ENCODE measurements around the gene RNF121.

The RNF121 gene

GRCh38 chr11:72030472-72031045 is 101.7 kb downstream of the RNF121 start:
- no peak overlapping the region for H3K27ac ChIP-seq (ENCODE audit: low read length)
- H3K9ac ChIP-seq (ENCODE audit: low read depth, low read length), result no peak overlapping the region
- H3K4me1 ChIP-seq (ENCODE audit: insufficient read depth, low read length), result no peaks in the 10 kb centered on the region
- no peaks in the 10 kb centered on the region for H3K9me3 ChIP-seq (ENCODE audit: insufficient read depth, low read depth, low read length)
- no peak overlapping the region for H3K4me3 ChIP-seq (ENCODE audit: low read length)
- no peaks in the 10 kb centered on the region for H3K27me3 ChIP-seq (ENCODE audit: insufficient read depth, low read length)
- peaks cover 66% of the 10 kb centered on the region for H3K36me3 ChIP-seq (ENCODE audit: insufficient read depth, low read depth, low read length)

DNA sequence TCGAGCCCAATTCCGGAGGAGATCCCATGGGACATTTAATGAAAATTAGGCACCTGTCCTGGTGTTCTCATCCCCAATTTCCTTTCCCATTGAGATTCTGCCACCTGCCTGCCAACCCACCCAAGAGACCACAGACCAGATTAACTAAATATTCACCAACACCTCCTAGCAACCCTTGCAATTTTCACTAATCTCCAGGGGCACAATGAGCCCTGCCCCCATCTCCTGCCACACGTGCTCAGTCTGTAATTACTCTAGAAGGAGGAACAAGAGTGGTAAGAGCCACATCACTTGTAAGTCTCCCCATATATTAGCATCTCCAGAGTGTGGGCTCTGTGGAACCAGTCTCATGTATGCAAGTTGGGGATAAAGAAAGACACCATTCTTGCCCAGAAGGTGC is 107.8 kb downstream of the RNF121 start:
- Histone ChIP-seq H3K9ac (ENCODE audit: low read depth, low read length) (no peak overlapping the region), H3K27ac (ENCODE audit: low read length) (no peak overlapping the region), H3K27me3 (ENCODE audit: insufficient read depth, low read length) (no peaks in the 10 kb centered on the region), H3K4me1 (ENCODE audit: insufficient read depth, low read length) (peaks cover 24% of the 10 kb centered on the region), H3K36me3 (ENCODE audit: insufficient read depth, low read depth, low read length) (peaks cover 39% of the 10 kb centered on the region), H3K9me3 (ENCODE audit: insufficient read depth, low read depth, low read length) (no peaks in the 10 kb centered on the region), H3K4me3 (ENCODE audit: low read length) (no peak overlapping the region)

- Histone ChIP-seq H3K9ac (ENCODE audit: low read depth, low read length) (peak overlapping the region; percentile 92; the same call in 1 of the 2 replicates), H3K27ac (ENCODE audit: low read length) (no peak overlapping the region), H3K9me3 (ENCODE audit: insufficient read depth, low read depth, low read length) (no peaks in the 10 kb centered on the region), H3K4me1 (ENCODE audit: insufficient read depth, low read length) (peaks cover 33% of the 10 kb centered on the region), H3K27me3 (ENCODE audit: insufficient read depth, low read length) (no peaks in the 10 kb centered on the region), H3K36me3 (ENCODE audit: insufficient read depth, low read depth, low read length) (peaks cover 35% of the 10 kb centered on the region; the same call in 1 of the 2 replicates), H3K4me3 (ENCODE audit: low read length) (no peak overlapping the region)
Measured at GRCh38 chr11:72037554-72038311, 108.9 kb downstream of the RNF121 start.

GRCh38 chr11:72038491-72038890 is 109.6 kb downstream of the RNF121 start:
- Histone ChIP-seq H3K9me3 (ENCODE audit: insufficient read depth, low read depth, low read length) (no peaks in the 10 kb centered on the region), H3K4me3 (ENCODE audit: low read length) (no peak overlapping the region; the same call in 1 of the 2 replicates), H3K27ac (ENCODE audit: low read length) (peak overlapping the region; percentile 95), H3K9ac (ENCODE audit: low read depth, low read length) (peak overlapping the region; percentile 92; the same call in 1 of the 2 replicates), H3K36me3 (ENCODE audit: insufficient read depth, low read depth, low read length) (peaks cover 30% of the 10 kb centered on the region; the same call in 1 of the 2 replicates), H3K4me1 (ENCODE audit: insufficient read depth, low read length) (peaks cover 33% of the 10 kb centered on the region), H3K27me3 (ENCODE audit: insufficient read depth, low read length) (no peaks in the 10 kb centered on the region)

- peak overlapping the region; percentile 95 for H3K27ac ChIP-seq (ENCODE audit: low read length)
- peak overlapping the region; percentile 78 for H3K4me3 ChIP-seq (ENCODE audit: low read length)
- no peaks in the 10 kb centered on the region for H3K9me3 ChIP-seq (ENCODE audit: insufficient read depth, low read depth, low read length)
- H3K27me3 ChIP-seq (ENCODE audit: insufficient read depth, low read length), result no peaks in the 10 kb centered on the region
- peaks cover 33% of the 10 kb centered on the region for H3K4me1 ChIP-seq (ENCODE audit: insufficient read depth, low read length)
- peak overlapping the region; percentile 92; the same call in 1 of the 2 replicates for H3K9ac ChIP-seq (ENCODE audit: low read depth, low read length)
- H3K36me3 ChIP-seq (ENCODE audit: insufficient read depth, low read depth, low read length), result peaks cover 22% of the 10 kb centered on the region; the same call in 1 of the 2 replicates
Measured at GRCh38 chr11:72039031-72039855, 110.4 kb downstream of the RNF121 start.

DNA sequence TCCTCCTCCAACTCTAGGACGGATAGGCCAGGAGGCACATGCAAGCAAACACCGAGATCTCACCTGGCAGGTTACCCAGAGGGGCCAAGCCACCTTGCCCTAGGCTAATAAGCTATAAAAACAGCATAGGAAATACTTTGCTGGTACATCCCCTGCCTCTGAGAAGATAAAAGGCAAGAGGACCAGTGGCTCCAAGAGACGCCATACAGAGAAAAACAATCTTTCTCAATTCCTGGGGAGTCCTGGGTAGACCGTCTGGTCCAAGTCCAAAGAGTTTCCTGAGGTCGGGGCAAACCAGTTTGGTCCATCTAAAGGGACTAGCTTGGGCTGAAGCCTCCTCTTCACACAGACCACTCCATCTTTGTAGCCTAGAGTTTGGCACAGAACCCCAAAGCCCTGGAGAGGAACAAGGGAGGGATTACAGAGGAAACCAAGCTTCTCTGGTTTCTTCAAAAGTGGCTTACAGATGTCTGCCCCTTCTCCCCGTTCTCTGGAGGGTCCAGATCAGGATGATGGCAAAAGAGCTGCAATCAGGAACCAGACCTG is 111.1 kb downstream of the RNF121 start:
- peak overlapping the region; percentile 92; the same call in 1 of the 2 replicates for H3K9ac ChIP-seq (ENCODE audit: low read depth, low read length)
- peak overlapping the region; percentile 78 for H3K4me3 ChIP-seq (ENCODE audit: low read length)
- H3K27ac ChIP-seq (ENCODE audit: low read length), result peak overlapping the region; percentile 95
- no peaks in the 10 kb centered on the region for H3K9me3 ChIP-seq (ENCODE audit: insufficient read depth, low read depth, low read length)
- H3K36me3 ChIP-seq (ENCODE audit: insufficient read depth, low read depth, low read length), result peaks cover 16% of the 10 kb centered on the region; the same call in 1 of the 2 replicates
- H3K27me3 ChIP-seq (ENCODE audit: insufficient read depth, low read length), result no peaks in the 10 kb centered on the region
- H3K4me1 ChIP-seq (ENCODE audit: insufficient read depth, low read length), result peaks cover 33% of the 10 kb centered on the region

DNA sequence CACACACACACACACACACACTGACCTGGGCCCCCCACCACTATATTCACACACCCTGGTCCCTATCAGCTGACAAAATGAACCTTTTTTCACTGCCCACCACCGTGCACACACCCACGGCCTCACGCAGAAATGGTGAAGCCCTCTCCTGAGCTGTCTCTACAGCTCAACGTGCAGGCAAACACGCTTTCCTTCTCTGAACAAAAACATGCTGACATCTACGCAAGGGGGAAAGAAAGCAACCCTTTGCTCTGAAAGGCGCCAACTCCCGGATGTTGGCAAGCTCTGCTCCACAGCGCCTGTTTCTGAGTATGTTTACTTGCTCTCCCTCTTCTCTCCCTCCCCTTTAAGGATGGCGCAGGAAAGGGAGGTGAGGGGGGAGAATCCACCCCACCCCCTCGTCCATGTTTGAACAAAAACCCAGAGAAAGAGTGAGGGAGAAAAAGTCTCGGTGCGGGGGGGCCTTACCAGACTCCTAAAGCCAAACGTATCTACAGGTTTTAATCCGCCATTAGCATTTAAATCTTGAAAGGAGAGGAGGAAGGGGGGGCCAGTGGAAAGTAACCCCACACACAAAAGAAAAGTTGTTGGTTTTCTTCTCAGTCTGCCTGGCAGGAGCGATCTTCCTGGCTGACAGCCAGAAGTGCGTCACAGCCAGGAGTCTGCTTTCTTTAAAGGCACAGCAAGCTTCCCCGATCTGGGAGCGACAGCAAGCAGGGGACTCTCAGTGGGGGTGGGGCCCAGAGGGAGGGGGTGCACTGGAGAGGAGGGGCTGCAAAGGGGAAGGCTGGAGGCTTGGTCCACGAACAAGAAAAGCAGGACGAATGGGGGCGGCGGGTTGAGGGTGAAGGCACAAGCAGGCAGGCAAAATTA is 111.9 kb downstream of the RNF121 start:
- Histone ChIP-seq H3K9ac (ENCODE audit: low read depth, low read length) (peak overlapping the region; percentile 92), H3K36me3 (ENCODE audit: insufficient read depth, low read depth, low read length) (peaks cover 9% of the 10 kb centered on the region; the same call in 1 of the 2 replicates), H3K9me3 (ENCODE audit: insufficient read depth, low read depth, low read length) (no peaks in the 10 kb centered on the region), H3K4me3 (ENCODE audit: low read length) (peak overlapping the region; percentile 78), H3K4me1 (ENCODE audit: insufficient read depth, low read length) (peaks cover 33% of the 10 kb centered on the region), H3K27ac (ENCODE audit: low read length) (peak overlapping the region; percentile 95), H3K27me3 (ENCODE audit: insufficient read depth, low read length) (no peaks in the 10 kb centered on the region)

DNA sequence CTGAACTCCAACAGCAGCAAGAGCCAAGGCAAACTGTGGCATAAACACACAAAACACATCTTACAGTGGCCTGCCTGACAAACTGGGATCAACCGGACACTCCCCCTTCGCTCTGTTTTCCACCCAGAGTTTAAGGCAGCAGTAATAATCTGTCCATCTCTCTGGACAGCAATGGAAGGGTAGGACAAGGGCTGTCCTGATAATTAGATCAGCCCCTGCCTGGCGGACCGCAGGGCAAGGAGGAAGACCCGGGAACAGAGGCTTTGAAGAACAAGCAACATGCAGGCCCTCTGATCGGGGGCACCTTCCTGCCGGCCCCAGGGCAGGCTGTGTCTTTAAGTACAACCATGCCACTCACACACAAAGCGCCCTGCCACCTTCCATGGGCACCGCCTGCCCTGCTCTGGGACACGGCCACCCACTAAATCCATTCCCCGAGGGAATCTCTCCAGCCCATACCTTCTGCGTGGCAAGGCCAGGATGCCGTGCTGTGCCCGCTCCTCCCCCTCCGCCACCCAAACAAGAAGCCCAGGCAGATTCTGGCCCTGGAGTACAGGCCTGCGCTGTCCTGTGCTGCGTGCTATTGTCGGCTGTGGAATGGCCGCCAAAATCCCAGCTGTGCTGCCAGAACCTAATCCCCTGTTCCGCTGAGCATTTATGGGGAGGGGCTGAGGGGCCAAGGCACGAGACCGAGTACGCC is 112.7 kb downstream of the RNF121 start:
- H3K4me1 ChIP-seq (ENCODE audit: insufficient read depth, low read length), result peaks cover 33% of the 10 kb centered on the region
- peak overlapping the region; percentile 95 for H3K27ac ChIP-seq (ENCODE audit: low read length)
- H3K36me3 ChIP-seq (ENCODE audit: insufficient read depth, low read depth, low read length), result peaks cover 1% of the 10 kb centered on the region; the same call in 1 of the 2 replicates
- no peaks in the 10 kb centered on the region for H3K27me3 ChIP-seq (ENCODE audit: insufficient read depth, low read length)
- H3K9me3 ChIP-seq (ENCODE audit: insufficient read depth, low read depth, low read length), result no peaks in the 10 kb centered on the region
- peak overlapping the region; percentile 78 for H3K4me3 ChIP-seq (ENCODE audit: low read length)
- H3K9ac ChIP-seq (ENCODE audit: low read depth, low read length), result peak overlapping the region; percentile 92

DNA sequence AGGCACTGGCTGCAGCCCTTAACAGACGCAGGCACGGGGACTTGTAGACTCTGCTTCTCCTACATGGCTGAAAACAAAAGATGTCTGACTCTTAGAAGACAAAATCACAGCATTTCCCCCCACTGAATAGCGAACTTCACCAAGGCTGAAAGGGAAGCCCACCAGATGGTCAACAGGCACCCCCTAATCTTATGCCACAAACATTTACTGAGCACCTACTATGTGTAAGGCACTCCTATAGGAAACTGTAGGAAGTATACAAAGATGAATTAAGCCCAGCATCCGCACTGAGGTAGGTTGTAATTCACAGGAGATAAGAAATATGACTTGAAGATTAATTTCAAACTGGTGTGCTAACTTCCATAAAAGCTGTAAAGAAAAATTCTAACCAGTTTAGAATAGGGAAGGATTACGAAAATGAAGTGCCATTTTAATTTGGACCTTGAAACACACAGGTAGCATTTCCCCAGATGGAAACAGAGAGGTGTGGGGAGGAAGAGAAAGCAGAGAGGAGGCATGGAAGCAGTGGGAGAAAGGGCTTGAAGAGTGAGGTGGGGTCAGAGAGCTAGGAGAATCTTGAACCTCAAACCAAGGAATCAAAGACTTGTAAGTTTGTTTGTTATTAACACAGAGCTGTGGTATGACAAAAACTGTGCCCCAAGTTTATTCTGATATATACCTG is 113.4 kb downstream of the RNF121 start:
- peaks cover 33% of the 10 kb centered on the region for H3K4me1 ChIP-seq (ENCODE audit: insufficient read depth, low read length)
- peak overlapping the region; percentile 92 for H3K9ac ChIP-seq (ENCODE audit: low read depth, low read length)

GRCh38 chr11:72045849-72046248 is 117.0 kb downstream of the RNF121 start:
- Histone ChIP-seq H3K4me3 (ENCODE audit: low read length) (no peak overlapping the region), H3K27ac (ENCODE audit: low read length) (no peak overlapping the region), H3K27me3 (ENCODE audit: insufficient read depth, low read length) (no peaks in the 10 kb centered on the region), H3K36me3 (ENCODE audit: insufficient read depth, low read depth, low read length) (no peaks in the 10 kb centered on the region), H3K4me1 (ENCODE audit: insufficient read depth, low read length) (peaks cover 18% of the 10 kb centered on the region), H3K9me3 (ENCODE audit: insufficient read depth, low read depth, low read length) (no peaks in the 10 kb centered on the region), H3K9ac (ENCODE audit: low read depth, low read length) (0 out of 2 replicates have a peak overlapping the region, but pooled peaks have one; percentile 24)

More for the DNA sequence above, 113.4 kb downstream of the RNF121 start:
- H3K4me3 ChIP-seq (ENCODE audit: low read length), result peak overlapping the region; percentile 78
- peak overlapping the region; percentile 95 for H3K27ac ChIP-seq (ENCODE audit: low read length)
- H3K27me3 ChIP-seq (ENCODE audit: insufficient read depth, low read length), result no peaks in the 10 kb centered on the region
- no peaks in the 10 kb centered on the region for H3K36me3 ChIP-seq (ENCODE audit: insufficient read depth, low read depth, low read length)
- no peaks in the 10 kb centered on the region for H3K9me3 ChIP-seq (ENCODE audit: insufficient read depth, low read depth, low read length)
